CD14-positive monocyte (primary cell): Measurements from ENCODE around the gene ASTN2. TPM values are rescaled to one million over a fixed set of nuclear protein-coding genes. Genes with fewer than 3 reads are reported as not detected.

Experiments used
- DNase-seq, 3 donors: peaks; one replicate each; pipeline ENCODE4 v3.0.0-alpha.2; 2011 to 2022
- H2AFZ ChIP-seq: 2 replicates; pipeline ENCODE4 v1.6.0; 2012; ENCODE audit warnings: mild to moderate bottlenecking, low read depth, low read length, inconsistent platforms; ENCODE audit not compliant: insufficient read depth, poor library complexity, severe bottlenecking
- H3K27ac ChIP-seq, 2 donors: 1 replicate in 1 of 2; 2 replicates in 1 of 2; pipeline ENCODE4 v1.5.1; 2012 to 2013; ENCODE audit warnings: low read length in 2 of 2, control low read depth in 1 of 2, inconsistent platforms in 1 of 2, low read depth in 1 of 2, mild to moderate bottlenecking in 1 of 2
- H3K27me3 ChIP-seq, 2 donors: one replicate each; pipeline versions ENCODE4 v1.6.0 to v1.6.1; 2011 to 2013; ENCODE audit warnings: low read length in 2 of 2; ENCODE audit not compliant: control insufficient read depth in 2 of 2, insufficient read depth in 2 of 2
- H3K36me3 ChIP-seq, 2 donors: replicated peaks in 1 of 2; 1 replicate in 1 of 2; 2 replicates in 1 of 2; pipeline versions ENCODE4 v1.5.1 to v1.6.1; 2012 to 2013; ENCODE audit warnings: low read length in 2 of 2, control low read depth in 1 of 2, inconsistent platforms in 1 of 2, mild to moderate bottlenecking in 1 of 2; ENCODE audit not compliant: insufficient read depth in 2 of 2, control insufficient read depth in 1 of 2
- H3K4me1 ChIP-seq, 2 donors: 1 replicate in 1 of 2; 2 replicates in 1 of 2; pipeline versions ENCODE4 v1.5.1 to v1.6.1; 2012 to 2013; ENCODE audit warnings: low read length in 2 of 2, control low read depth in 1 of 2, inconsistent platforms in 1 of 2, mild to moderate bottlenecking in 1 of 2, moderate library complexity in 1 of 2; ENCODE audit not compliant: insufficient read depth in 2 of 2, control insufficient read depth in 1 of 2
- H3K4me2 ChIP-seq: replicated peaks from 2 replicates; pipeline ENCODE3; 2012; ENCODE audit warnings: low read length, moderate library complexity, mild to moderate bottlenecking; ENCODE audit not compliant: poor library complexity, severe bottlenecking; ENCODE audit errors: extremely low read depth
- H3K4me3 ChIP-seq, 3 experiments: fragments of 200-600 bp in 1 of 3; sonication (generic) in 1 of 3; replicated peaks in 1 of 3; 1 replicate in 2 of 3; 2 replicates in 1 of 3; pipeline ENCODE4 v1.5.1; 2011 to 2013; ENCODE audit warnings: low read length in 3 of 3, mild to moderate bottlenecking in 3 of 3, control low read depth in 2 of 3, low read depth in 2 of 3, inconsistent platforms in 1 of 3, moderate library complexity in 1 of 3
- H3K79me2 ChIP-seq: 2 replicates; pipeline ENCODE4 v1.6.0; 2012; ENCODE audit warnings: mild to moderate bottlenecking, control low read depth, inconsistent platforms, low read length, moderate library complexity; ENCODE audit not compliant: insufficient read depth
- H3K9ac ChIP-seq: 2 replicates; pipeline ENCODE4 v1.6.0; 2017; ENCODE audit warnings: low read length, mild to moderate bottlenecking; ENCODE audit not compliant: insufficient read depth, poor library complexity, severe bottlenecking
- H3K9me3 ChIP-seq, 2 donors: replicated peaks in 1 of 2; 1 replicate in 1 of 2; 2 replicates in 1 of 2; pipeline versions ENCODE4 v1.5.1 to v1.6.1; 2012 to 2013; ENCODE audit warnings: low read length in 2 of 2, control low read depth in 1 of 2; ENCODE audit not compliant: control insufficient read depth in 1 of 2, insufficient read depth in 1 of 2
- H4K20me1 ChIP-seq: 2 replicates; pipeline ENCODE4 v1.6.0; 2012; ENCODE audit warnings: mild to moderate bottlenecking, low read length, control low read depth, moderate library complexity; ENCODE audit not compliant: insufficient read depth
- H3K27ac Mint-ChIP-seq, 7 donors: one replicate each; pipeline ENCODE4 v1.8.0; 2020; ENCODE audit warnings: mild to moderate bottlenecking in 7 of 7, mixed read lengths in 7 of 7, moderate library complexity in 6 of 7, inconsistent platforms in 2 of 7
- H3K27me3 Mint-ChIP-seq, 3 donors: one replicate each; pipeline ENCODE4 v1.8.0; 2021 to 2022; ENCODE audit warnings: low read depth in 3 of 3, mild to moderate bottlenecking in 3 of 3, mixed read lengths in 3 of 3, moderate library complexity in 3 of 3, inconsistent platforms in 1 of 3
- H3K36me3 Mint-ChIP-seq, 2 donors: one replicate each; pipeline ENCODE4 v1.8.0; 2020; ENCODE audit warnings: mixed read lengths in 2 of 2, inconsistent platforms in 1 of 2, mild to moderate bottlenecking in 1 of 2
- H3K4me1 Mint-ChIP-seq: one replicate; pipeline ENCODE4 v1.8.0; 2020; ENCODE audit warnings: mild to moderate bottlenecking, mixed read lengths
- H3K4me3 Mint-ChIP-seq, 2 donors: one replicate each; pipeline ENCODE4 v1.8.0; 2020; ENCODE audit warnings: mild to moderate bottlenecking in 2 of 2, mixed read lengths in 2 of 2, moderate library complexity in 1 of 2
- H3K9me3 Mint-ChIP-seq, 7 donors: one replicate each; pipeline ENCODE4 v1.8.0; 2020 to 2022; ENCODE audit warnings: mixed read lengths in 7 of 7, mild to moderate bottlenecking in 6 of 7, moderate library complexity in 6 of 7, inconsistent platforms in 2 of 7
- CTCF ChIP-seq: fragments of 200-600 bp; IDR thresholded peaks from one replicate; pipeline ENCODE4 v1.8.0; 2022; ENCODE audit warnings: antibody characterized with exemption, mild to moderate bottlenecking
- WGBS: methylation state at CpG from one replicate; pipeline ENCODE4 v1.1.5; 2013; ENCODE audit warnings: missing lambda C conversion rate; ENCODE audit not compliant: insufficient coverage; 5-methylcytosine and 5-hydroxymethylcytosine counted together
- intact Hi-C, 2 donors: fragments of 100-400 bp; cut with micrococcal nuclease; formaldehyde crosslinking; loops; one replicate each; pipeline versions ENCODE4 v1.15.0 to v1.15.1; 2023
- polyA plus RNA-seq, 3 donors: library from polyadenylated mRNA; depleted of rRNA in 1 of 3; unstranded in 2 of 3; stranded (reverse) in 1 of 3; fragments of 300-500 nt in 2 of 3; fragments of >200 nt in 1 of 3; fragmentation: Illumina TruSeq in 2 of 3; gene quantifications; 1 replicate in 2 of 3; 2 replicates in 1 of 3; pipeline ENCODE4 v1.2.3, GENCODE V29; 2012 to 2021

The ASTN2 gene
- polyA plus RNA-seq, 3 donors: not detected

GRCh38 chr9:117363006-117363405 is 51.9 kb downstream of the ASTN2 start:
- no CpG with 5 or more reads among the region's 4 CpGs for WGBS
- H3K27ac Mint-ChIP-seq: no peak overlapping the region
- H3K4me3 ChIP-seq: no peak overlapping the region

GRCh38 chr9:117359910-117360309 is 54.9 kb downstream of the ASTN2 start:
- no peak overlapping the region for H3K4me3 ChIP-seq
- no peak overlapping the region for H3K4me2 ChIP-seq
- peaks cover 0 to 3% (median 2%) of the 10 kb centered on the region in 7 donors for H3K9me3 Mint-ChIP-seq
- WGBS: 95% methylated on average over 3 of the region's 5 CpGs
- H4K20me1 ChIP-seq: no peaks in the 10 kb centered on the region
- H3K36me3 ChIP-seq: no peaks in the 10 kb centered on the region
- H3K27ac ChIP-seq: no peak overlapping the region
- no peak overlapping the region for H3K4me3 Mint-ChIP-seq
- H3K9ac ChIP-seq: no peak overlapping the region
- H3K79me2 ChIP-seq: no peaks in the 10 kb centered on the region
- H3K27me3 ChIP-seq: no peaks in the 10 kb centered on the region
- no peak overlapping the region for H2AFZ ChIP-seq
- no peaks in the 10 kb centered on the region for H3K4me1 Mint-ChIP-seq
- H3K36me3 Mint-ChIP-seq: no peaks in the 10 kb centered on the region
- H3K9me3 ChIP-seq: no peaks in the 10 kb centered on the region
- no peaks in the 10 kb centered on the region for H3K27me3 Mint-ChIP-seq
- intact Hi-C loops: no loop called here
- no peak for TF ChIP-seq CTCF
- no peak overlapping the region for H3K27ac Mint-ChIP-seq
- H3K4me1 ChIP-seq: no peaks in the 10 kb centered on the region
- DNase-seq: no peak

More at GRCh38 chr9:117363006-117363405, 51.9 kb downstream of the ASTN2 start:
- Mint-ChIP-seq H3K9me3 (peaks cover 0 to 5% (median 1%) of the 10 kb centered on the region in 7 donors), H3K27me3 (no peaks in the 10 kb centered on the region), H3K4me3 (no peak overlapping the region), H3K4me1 (no peaks in the 10 kb centered on the region), H3K36me3 (no peaks in the 10 kb centered on the region)
- no peaks in the 10 kb centered on the region for H3K27me3 ChIP-seq
- intact Hi-C loops: no loop called here
- DNase-seq: no peak
- no peaks in the 10 kb centered on the region for H3K9me3 ChIP-seq
- no peak overlapping the region for H3K9ac ChIP-seq
- H3K27ac ChIP-seq: no peak overlapping the region
- TF ChIP-seq CTCF: no peak
- H3K79me2 ChIP-seq: no peaks in the 10 kb centered on the region
- no peak overlapping the region for H3K4me2 ChIP-seq
- no peak overlapping the region for H2AFZ ChIP-seq
- H4K20me1 ChIP-seq: no peaks in the 10 kb centered on the region
- H3K4me1 ChIP-seq: no peaks in the 10 kb centered on the region
- H3K36me3 ChIP-seq: no peaks in the 10 kb centered on the region
